ENCODE measurements around the gene PTPRK.

GRCh38 chr6:128479991-128480390 is 40.4 kb downstream of the PTPRK start:
- TF ChIP-seq, protein P1, sequence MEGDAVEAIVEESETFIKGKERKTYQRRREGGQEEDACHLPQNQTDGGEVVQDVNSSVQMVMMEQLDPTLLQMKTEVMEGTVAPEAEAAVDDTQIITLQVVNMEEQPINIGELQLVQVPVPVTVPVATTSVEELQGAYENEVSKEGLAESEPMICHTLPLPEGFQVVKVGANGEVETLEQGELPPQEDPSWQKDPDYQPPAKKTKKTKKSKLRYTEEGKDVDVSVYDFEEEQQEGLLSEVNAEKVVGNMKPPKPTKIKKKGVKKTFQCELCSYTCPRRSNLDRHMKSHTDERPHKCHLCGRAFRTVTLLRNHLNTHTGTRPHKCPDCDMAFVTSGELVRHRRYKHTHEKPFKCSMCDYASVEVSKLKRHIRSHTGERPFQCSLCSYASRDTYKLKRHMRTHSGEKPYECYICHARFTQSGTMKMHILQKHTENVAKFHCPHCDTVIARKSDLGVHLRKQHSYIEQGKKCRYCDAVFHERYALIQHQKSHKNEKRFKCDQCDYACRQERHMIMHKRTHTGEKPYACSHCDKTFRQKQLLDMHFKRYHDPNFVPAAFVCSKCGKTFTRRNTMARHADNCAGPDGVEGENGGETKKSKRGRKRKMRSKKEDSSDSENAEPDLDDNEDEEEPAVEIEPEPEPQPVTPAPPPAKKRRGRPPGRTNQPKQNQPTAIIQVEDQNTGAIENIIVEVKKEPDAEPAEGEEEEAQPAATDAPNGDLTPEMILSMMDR (IDR thresholded peaks at IDR 0.05; ENCODE audit: control extremely low read depth in 1 of 3, insufficient read depth in 1 of 3, low read depth in 1 of 3, low read length in 3 of 3), result no peak
- no peak for TF ChIP-seq MAFK (IDR thresholded peaks at IDR 0.05; ENCODE audit: low read depth, low read length)
- no peak for TF ChIP-seq ATF3 (IDR thresholded peaks at IDR 0.05; ENCODE audit: insufficient read depth, low read depth, low read length)
- no peak for TF ChIP-seq CHD2 (IDR thresholded peaks at IDR 0.05; ENCODE audit: low read length)
- TF ChIP-seq ZNF274 (IDR thresholded peaks at IDR 0.05; ENCODE audit: borderline replicate concordance, extremely low read depth, low read length), result no peak
